Measurements from ENCODE around the gene EIF4B. TPM values are rescaled to one million over a fixed set of nuclear protein-coding genes. Genes with fewer than 3 reads are reported as not detected.

EIF4B gene
- total and polyA plus RNA-seq, 2 of the 13 experiments (the other 11 are each of a cell fraction or from before 2014, with no cell fraction given): 416 to 548 TPM

DNA sequence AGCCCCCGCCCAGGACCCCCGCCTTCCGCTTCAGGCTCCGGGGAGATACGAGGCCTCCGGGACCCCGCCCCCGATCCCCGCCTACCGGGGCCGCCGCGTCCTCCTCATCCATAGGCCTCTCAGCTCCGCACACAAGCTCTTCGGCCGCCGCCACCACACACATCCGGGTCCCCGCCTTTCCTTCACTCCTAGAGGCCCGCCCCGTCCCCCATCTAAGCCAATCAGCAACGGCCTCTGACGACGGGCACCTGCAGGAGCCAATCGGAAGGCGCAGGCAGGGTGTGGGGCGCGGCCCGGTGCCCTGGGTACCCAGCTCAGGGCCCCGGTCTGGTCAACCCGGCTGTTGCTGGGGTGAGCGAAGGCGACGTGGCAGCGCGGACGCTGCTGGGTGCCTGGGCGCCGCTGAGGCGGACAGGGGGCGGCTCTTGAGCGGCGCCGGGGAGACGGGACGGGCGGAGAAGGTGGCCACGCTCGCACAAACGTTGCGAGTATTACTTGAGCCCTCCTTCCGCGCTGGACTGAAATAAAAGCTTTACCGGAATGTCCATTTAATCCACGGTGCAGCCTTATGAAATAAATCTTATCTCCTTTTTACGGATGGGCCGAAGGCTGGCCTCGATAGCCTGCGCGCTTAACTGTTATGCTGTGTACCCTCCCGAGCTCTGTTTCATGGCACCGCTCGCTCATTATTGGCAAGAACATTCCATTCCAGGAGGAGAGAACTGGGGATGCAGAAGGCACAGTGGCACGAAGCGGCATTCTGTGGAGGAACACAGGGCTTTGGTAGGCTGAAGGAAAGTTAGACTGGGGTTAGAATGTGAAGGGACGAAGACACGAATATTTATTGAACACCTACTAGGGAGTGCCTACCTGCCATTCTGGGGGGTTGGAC, 73.2 kb downstream of the EIF4B start, which contains the start of gene SPRYD3 (continued):
- TF ChIP-seq TFDP1 (CRISPR knock-in tag; IDR thresholded peaks at IDR 0.05; ENCODE audit: borderline replicate concordance) (peak; percentile 70; the same call in 1 of the 2 replicates), HOXA9 (CRISPR knock-in tag; IDR thresholded peaks at IDR 0.05; ENCODE audit: borderline replicate concordance) (no peak), SMYD3 (CRISPR knock-in tag; IDR thresholded peaks at IDR 0.05) (peak; percentile 76), SMC3 (IDR thresholded peaks at IDR 0.05; ENCODE audit: low read length) (no peak), BRF2 (CRISPR knock-in tag; IDR thresholded peaks at IDR 0.05) (no peak), TCF7L2 (IDR thresholded peaks at IDR 0.05; ENCODE audit: low read depth, low read length) (no peak), KLF9 (CRISPR knock-in tag; IDR thresholded peaks at IDR 0.05; ENCODE audit: low read depth) (peak; percentile 81; the same call in 1 of the 2 replicates), ZNF136 (CRISPR knock-in tag; IDR thresholded peaks at IDR 0.05; ENCODE audit: low read depth) (peak; percentile 50; the same call in 1 of the 2 replicates), RXRA (CRISPR knock-in tag; IDR thresholded peaks at IDR 0.05) (peak; percentile 54; the same call in 1 of the 2 replicates), HMG20A (CRISPR knock-in tag; IDR thresholded peaks at IDR 0.05; ENCODE audit: borderline replicate concordance) (peak; percentile 9; the same call in 1 of the 2 replicates), ZBTB43 (CRISPR knock-in tag; conservative IDR thresholded peaks at IDR 0.05) (peak; percentile 8; the same call in 1 of the 2 replicates), FOXK1 (CRISPR knock-in tag; IDR thresholded peaks at IDR 0.05; ENCODE audit: borderline replicate concordance, low read depth) (peak; percentile 59; the same call in 1 of the 2 replicates), THAP7 (CRISPR knock-in tag; IDR thresholded peaks at IDR 0.05) (0 out of 2 replicates have a peak, but pooled peaks have one; percentile 69), KAT8 (CRISPR knock-in tag; IDR thresholded peaks at IDR 0.05) (peak; percentile 87), E2F2 (CRISPR knock-in tag; IDR thresholded peaks at IDR 0.05; ENCODE audit: borderline replicate concordance) (peak; percentile 63; the same call in 1 of the 2 replicates), NR0B2 (CRISPR knock-in tag; IDR thresholded peaks at IDR 0.05) (0 out of 2 replicates have a peak, but pooled peaks have one; percentile 33), XRCC5 (optimal IDR thresholded peaks at IDR 0.05; ENCODE audit: low read length) (peak; percentile 22), ZNF430 (CRISPR knock-in tag; IDR thresholded peaks at IDR 0.05) (peak; percentile 64; the same call in 1 of the 2 replicates), HDAC2 (CRISPR knock-in tag; IDR thresholded peaks at IDR 0.05) (peak; percentile 70)
- TF ChIP-seq, protein P1, sequence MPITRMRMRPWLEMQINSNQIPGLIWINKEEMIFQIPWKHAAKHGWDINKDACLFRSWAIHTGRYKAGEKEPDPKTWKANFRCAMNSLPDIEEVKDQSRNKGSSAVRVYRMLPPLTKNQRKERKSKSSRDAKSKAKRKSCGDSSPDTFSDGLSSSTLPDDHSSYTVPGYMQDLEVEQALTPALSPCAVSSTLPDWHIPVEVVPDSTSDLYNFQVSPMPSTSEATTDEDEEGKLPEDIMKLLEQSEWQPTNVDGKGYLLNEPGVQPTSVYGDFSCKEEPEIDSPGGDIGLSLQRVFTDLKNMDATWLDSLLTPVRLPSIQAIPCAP (CRISPR knock-in tag; IDR thresholded peaks at IDR 0.05; ENCODE audit: low read depth): no peak
- TF ChIP-seq, protein P2, sequence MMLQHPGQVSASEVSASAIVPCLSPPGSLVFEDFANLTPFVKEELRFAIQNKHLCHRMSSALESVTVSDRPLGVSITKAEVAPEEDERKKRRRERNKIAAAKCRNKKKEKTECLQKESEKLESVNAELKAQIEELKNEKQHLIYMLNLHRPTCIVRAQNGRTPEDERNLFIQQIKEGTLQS (CRISPR knock-in tag; IDR thresholded peaks at IDR 0.05): 0 out of 2 replicates have a peak, but pooled peaks have one; percentile 35
